LoVo (cell line): ENCODE results near the gene PLCB1.
"Not testable (repeated sequence)": the region's sequence is repeated elsewhere in the genome, so short reads cannot be mapped to it uniquely, and the experiment has no call there.

Experiments used
- DNase-seq: peaks from one replicate; pipeline ENCODE4 v3.0.0-alpha.2; 2016; ENCODE audit warnings: low spot score

Gene PLCB1

GRCh38 chr20:8156235-8157079 lies 24.4 kb downstream of the PLCB1 start:
- DNase-seq: peak; percentile 46

GRCh38 chr20:8159217-8159616 lies 27.2 kb downstream of the PLCB1 start:
- not testable (repeated sequence) for DNase-seq

GRCh38 chr20:8161264-8162071 lies 29.4 kb downstream of the PLCB1 start:
- DNase-seq: no peak

- DNase-seq: no peak
Measured at GRCh38 chr20:8162610-8163009, 30.5 kb downstream of the PLCB1 start.

- DNase-seq: no peak
Measured at GRCh38 chr20:8163543-8163942, 31.5 kb downstream of the PLCB1 start.

- no peak for DNase-seq
Measured at GRCh38 chr20:8166730-8167129, 34.7 kb downstream of the PLCB1 start.

- DNase-seq: no peak
Measured at GRCh38 chr20:8168785-8169288, 36.8 kb downstream of the PLCB1 start.

- no peak for DNase-seq
Measured at GRCh38 chr20:8170921-8171320, 38.9 kb downstream of the PLCB1 start.

GRCh38 chr20:8172191-8172590 lies 40.1 kb downstream of the PLCB1 start:
- DNase-seq: no peak

GRCh38 chr20:8175741-8176675 lies 43.9 kb downstream of the PLCB1 start:
- no peak for DNase-seq

- no peak for DNase-seq
Measured at GRCh38 chr20:8183526-8183925, 51.5 kb downstream of the PLCB1 start.

- DNase-seq: no peak
Measured at GRCh38 chr20:8187740-8188139, 55.7 kb downstream of the PLCB1 start.

- DNase-seq: no peak
Measured at GRCh38 chr20:8190043-8190880, 58.2 kb downstream of the PLCB1 start.

GRCh38 chr20:8194721-8195120 lies 62.7 kb downstream of the PLCB1 start:
- no peak for DNase-seq

- DNase-seq: no peak
Measured at GRCh38 chr20:8196096-8196495, 64.0 kb downstream of the PLCB1 start.

- no peak for DNase-seq
Measured at GRCh38 chr20:8200220-8200619, 68.2 kb downstream of the PLCB1 start.

GRCh38 chr20:8203366-8203765 lies 71.3 kb downstream of the PLCB1 start:
- no peak for DNase-seq

GRCh38 chr20:8205996-8206395 lies 73.9 kb downstream of the PLCB1 start:
- no peak for DNase-seq

GRCh38 chr20:8208226-8208625 lies 76.2 kb downstream of the PLCB1 start:
- no peak for DNase-seq

- no peak for DNase-seq
Measured at GRCh38 chr20:8209061-8209460, 77.0 kb downstream of the PLCB1 start.

GRCh38 chr20:8210749-8211148 lies 78.7 kb downstream of the PLCB1 start:
- no peak for DNase-seq
